Smooth muscle cell of the brain vasculature (primary cell): Measurements from ENCODE around the gene FIGNL1.

Experiments used
- DNase-seq: peaks from one replicate; pipeline ENCODE4 v3.0.0-alpha.2; 2012; ENCODE audit warnings: low read depth, low spot score

FIGNL1 gene

GRCh38 chr7:50397320-50397970 is 52.7 kb downstream of the FIGNL1 start:
- no peak for DNase-seq

DNA sequence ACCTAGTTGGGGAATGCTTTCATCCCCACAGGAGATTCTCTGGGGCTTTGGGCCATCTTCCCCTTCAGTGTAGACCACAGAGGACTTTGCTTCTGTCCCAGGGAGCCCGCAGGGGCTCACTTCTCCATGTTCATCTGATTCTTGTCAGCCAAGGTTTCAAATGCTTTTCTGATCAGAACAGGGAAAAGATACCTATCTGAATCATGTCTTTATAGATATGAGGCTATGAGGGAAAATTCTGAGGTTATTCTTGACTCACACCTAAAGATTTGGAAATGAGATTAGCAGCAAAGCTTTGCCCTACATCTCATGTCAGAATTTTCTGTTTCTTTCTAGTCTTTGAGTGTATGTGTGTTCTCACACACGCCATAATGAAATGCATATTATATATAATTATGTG is 53.3 kb downstream of the FIGNL1 start:
- no peak for DNase-seq

- DNase-seq: no peak
Observed at GRCh38 chr7:50394315-50394714, 55.8 kb downstream of the FIGNL1 start.
